PFSK-1 (cell line): ENCODE results near the gene MSGN1. TPM values are rescaled to one million over a fixed set of nuclear protein-coding genes. Genes with fewer than 3 reads are reported as not detected.

Experiments
- FOXP2 ChIP-seq: optimal IDR thresholded peaks from 2 replicates; pipeline ENCODE3; 2011; ENCODE audit warnings: borderline replicate concordance, control low read depth, inconsistent platforms; ENCODE audit not compliant: insufficient read depth; ENCODE audit errors: extremely low read length, extremely low read depth
- POLR2AphosphoS5 ChIP-seq: IDR thresholded peaks from 2 replicates; pipeline ENCODE4 v1.6.1; 2012; ENCODE audit warnings: low read depth, mild to moderate bottlenecking, control low read depth, low read length, moderate library complexity
- SIN3A ChIP-seq: IDR thresholded peaks from 2 replicates; pipeline ENCODE4 v1.6.1; 2012; ENCODE audit warnings: mild to moderate bottlenecking, low read length, moderate library complexity, borderline replicate concordance; ENCODE audit not compliant: insufficient read depth
- TAF1 ChIP-seq: IDR thresholded peaks from 2 replicates; pipeline ENCODE4 v1.6.1; 2012; ENCODE audit warnings: low read length, control low read depth, borderline replicate concordance; ENCODE audit not compliant: insufficient read depth
- polyA plus RNA-seq: library from polyadenylated mRNA; unstranded; fragments of >200 nt; gene quantifications from one replicate; pipeline ENCODE4 v1.2.1, GENCODE V29; 2012; ENCODE audit warnings: low read depth, missing spikeins; ENCODE audit not compliant: insufficient read length
- TF ChIP-seq, protein P1 (sequence below), 2 experiments: IDR thresholded peaks; 2 replicates each; pipeline versions ENCODE4 v1.6.1 to v1.8.0; 2011 to 2012; ENCODE audit warnings: low read depth in 2 of 2, low read length in 2 of 2, control low read depth in 1 of 2, inconsistent platforms in 1 of 2, mild to moderate bottlenecking in 1 of 2, moderate library complexity in 1 of 2; ENCODE audit not compliant: insufficient read depth in 1 of 2

The MSGN1 gene, protein sequence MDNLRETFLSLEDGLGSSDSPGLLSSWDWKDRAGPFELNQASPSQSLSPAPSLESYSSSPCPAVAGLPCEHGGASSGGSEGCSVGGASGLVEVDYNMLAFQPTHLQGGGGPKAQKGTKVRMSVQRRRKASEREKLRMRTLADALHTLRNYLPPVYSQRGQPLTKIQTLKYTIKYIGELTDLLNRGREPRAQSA
- not detected for polyA plus RNA-seq

DNA sequence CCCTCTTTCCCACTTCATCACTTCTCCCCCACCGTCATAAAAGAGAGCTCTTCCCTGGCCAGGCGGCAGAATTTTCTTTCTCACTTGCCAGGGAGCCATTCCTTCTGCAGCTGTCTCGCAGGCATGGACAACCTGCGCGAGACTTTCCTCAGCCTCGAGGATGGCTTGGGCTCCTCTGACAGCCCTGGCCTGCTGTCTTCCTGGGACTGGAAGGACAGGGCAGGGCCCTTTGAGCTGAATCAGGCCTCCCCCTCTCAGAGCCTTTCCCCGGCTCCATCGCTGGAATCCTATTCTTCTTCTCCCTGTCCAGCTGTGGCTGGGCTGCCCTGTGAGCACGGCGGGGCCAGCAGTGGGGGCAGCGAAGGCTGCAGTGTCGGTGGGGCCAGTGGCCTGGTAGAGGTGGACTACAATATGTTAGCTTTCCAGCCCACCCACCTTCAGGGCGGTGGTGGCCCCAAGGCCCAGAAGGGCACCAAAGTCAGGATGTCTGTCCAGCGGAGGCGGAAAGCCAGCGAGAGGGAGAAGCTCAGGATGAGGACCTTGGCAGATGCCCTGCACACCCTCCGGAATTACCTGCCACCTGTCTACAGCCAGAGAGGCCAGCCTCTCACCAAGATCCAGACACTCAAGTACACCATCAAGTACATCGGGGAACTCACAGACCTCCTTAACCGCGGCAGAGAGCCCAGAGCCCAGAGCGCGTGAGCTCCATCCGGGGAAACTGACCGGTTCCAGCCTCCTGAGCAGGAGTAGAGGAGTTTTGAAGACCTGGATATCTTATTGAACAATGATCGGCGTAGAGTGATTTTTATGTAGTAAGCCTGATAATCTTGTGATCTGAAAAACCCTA is at the start of gene MSGN1:
Gene MSGN1, plus strand, starts transcription at position 65 of the 850 bp plus-strand sequence. Its CDS starts 59 bp downstream, at position 124.
- TF ChIP-seq FOXP2 (no peak), TAF1 (no peak), SIN3A (no peak), POLR2AphosphoS5 (no peak)
- TF ChIP-seq, protein P1, sequence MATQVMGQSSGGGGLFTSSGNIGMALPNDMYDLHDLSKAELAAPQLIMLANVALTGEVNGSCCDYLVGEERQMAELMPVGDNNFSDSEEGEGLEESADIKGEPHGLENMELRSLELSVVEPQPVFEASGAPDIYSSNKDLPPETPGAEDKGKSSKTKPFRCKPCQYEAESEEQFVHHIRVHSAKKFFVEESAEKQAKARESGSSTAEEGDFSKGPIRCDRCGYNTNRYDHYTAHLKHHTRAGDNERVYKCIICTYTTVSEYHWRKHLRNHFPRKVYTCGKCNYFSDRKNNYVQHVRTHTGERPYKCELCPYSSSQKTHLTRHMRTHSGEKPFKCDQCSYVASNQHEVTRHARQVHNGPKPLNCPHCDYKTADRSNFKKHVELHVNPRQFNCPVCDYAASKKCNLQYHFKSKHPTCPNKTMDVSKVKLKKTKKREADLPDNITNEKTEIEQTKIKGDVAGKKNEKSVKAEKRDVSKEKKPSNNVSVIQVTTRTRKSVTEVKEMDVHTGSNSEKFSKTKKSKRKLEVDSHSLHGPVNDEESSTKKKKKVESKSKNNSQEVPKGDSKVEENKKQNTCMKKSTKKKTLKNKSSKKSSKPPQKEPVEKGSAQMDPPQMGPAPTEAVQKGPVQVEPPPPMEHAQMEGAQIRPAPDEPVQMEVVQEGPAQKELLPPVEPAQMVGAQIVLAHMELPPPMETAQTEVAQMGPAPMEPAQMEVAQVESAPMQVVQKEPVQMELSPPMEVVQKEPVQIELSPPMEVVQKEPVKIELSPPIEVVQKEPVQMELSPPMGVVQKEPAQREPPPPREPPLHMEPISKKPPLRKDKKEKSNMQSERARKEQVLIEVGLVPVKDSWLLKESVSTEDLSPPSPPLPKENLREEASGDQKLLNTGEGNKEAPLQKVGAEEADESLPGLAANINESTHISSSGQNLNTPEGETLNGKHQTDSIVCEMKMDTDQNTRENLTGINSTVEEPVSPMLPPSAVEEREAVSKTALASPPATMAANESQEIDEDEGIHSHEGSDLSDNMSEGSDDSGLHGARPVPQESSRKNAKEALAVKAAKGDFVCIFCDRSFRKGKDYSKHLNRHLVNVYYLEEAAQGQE (IDR thresholded peaks at IDR 0.05; ENCODE audit: insufficient read depth in 1 of 2, low read depth in 2 of 2, low read length in 2 of 2), result no peak

DNA sequence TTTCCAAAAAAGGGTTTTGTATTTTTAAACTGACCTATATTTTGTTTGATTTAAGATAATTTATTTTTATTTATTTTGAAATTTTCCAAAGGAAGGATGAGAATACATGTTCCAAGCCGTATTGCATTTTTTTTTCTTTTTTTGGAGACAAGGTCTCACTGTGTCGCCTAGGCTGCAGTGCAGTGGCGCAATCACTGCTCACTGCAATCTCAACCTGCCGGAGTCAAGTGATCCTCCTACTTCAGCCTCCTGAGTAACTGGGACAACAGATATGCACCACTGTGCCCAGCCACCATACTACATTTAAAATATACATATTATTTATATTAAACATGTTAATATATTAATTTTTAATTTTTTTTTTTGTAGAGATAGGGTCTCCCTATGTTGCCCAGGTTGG is 47.4 kb upstream of the MSGN1 start:
- TF ChIP-seq POLR2AphosphoS5, result no peak
- no peak for TF ChIP-seq FOXP2
- TF ChIP-seq, protein P1 (IDR thresholded peaks at IDR 0.05; ENCODE audit: insufficient read depth in 1 of 2, low read depth in 2 of 2, low read length in 2 of 2), result no peak
- TF ChIP-seq TAF1, result no peak
- no peak for TF ChIP-seq SIN3A

DNA sequence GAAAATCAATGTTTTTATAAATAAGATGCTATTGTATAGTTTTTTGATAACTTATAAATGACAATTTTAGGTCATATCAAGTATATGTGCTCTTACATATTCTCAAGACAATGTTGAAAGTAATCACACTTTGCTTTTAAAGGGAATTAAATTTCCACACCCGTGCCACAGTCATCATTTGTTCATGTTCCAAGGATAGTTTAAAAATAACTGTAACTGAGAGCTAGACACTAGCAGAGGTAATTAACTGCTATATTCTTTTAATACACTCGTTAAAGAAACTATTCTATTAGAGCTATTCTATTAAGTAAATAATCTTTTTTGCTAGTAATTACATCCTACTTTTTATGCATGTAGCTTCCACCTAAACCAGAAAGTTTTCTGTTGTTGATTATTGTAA is 44.3 kb upstream of the MSGN1 start:
- TF ChIP-seq FOXP2 (no peak), SIN3A (no peak), POLR2AphosphoS5 (no peak), TAF1 (no peak)
- TF ChIP-seq, protein P1 (IDR thresholded peaks at IDR 0.05; ENCODE audit: insufficient read depth in 1 of 2, low read depth in 2 of 2, low read length in 2 of 2), result no peak

DNA sequence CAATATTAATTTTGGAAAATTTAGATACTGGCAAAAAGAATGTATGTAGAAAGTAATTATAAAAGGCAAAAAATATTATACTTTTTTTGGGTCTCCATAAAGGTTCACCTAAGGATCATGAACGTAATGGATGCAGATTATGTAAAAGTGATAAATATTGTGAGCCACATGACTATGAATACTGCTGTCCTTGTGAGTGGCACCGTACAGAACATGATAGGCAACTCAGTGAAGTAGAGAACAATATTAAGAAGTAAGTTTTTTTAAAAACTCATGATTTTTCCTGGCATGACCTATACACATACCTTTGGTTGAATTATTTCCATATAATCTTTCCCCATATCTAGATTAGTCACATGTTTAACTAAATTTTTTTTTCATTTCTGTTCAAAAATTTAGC is 43.7 kb upstream of the MSGN1 start:
- TF ChIP-seq POLR2AphosphoS5, result no peak
- TF ChIP-seq, protein P1 (IDR thresholded peaks at IDR 0.05; ENCODE audit: insufficient read depth in 1 of 2, low read depth in 2 of 2, low read length in 2 of 2), result no peak
- no peak for TF ChIP-seq TAF1
- no peak for TF ChIP-seq SIN3A
- no peak for TF ChIP-seq FOXP2
